GM18508 (cell line): Measurements from ENCODE around the gene SETSIP.
"Not testable (repeated sequence)": the region's sequence is repeated elsewhere in the genome, so short reads cannot be mapped to it uniquely, and the experiment has no call there.

ENCODE experiments used
- ATAC-seq: cut with Tn5 transposase; IDR thresholded peaks from one replicate; pipeline ENCODE4 v1.9.1; 2021; ENCODE audit warnings: moderate number of reproducible peaks; ENCODE audit not compliant: insufficient read depth, unreplicated experiment

Gene SETSIP

GRCh38 chr1:92066321-92066720 is 8.9 kb downstream of the SETSIP start:
- ATAC-seq, result no peak

GRCh38 chr1:92065042-92065441 is 10.2 kb downstream of the SETSIP start:
- no peak for ATAC-seq

- ATAC-seq, result no peak
Measured at GRCh38 chr1:92051948-92052347, 23.3 kb downstream of the SETSIP start.

GRCh38 chr1:92045766-92046495 is 29.3 kb downstream of the SETSIP start:
- no peak for ATAC-seq

GRCh38 chr1:92043621-92044020 is 31.6 kb downstream of the SETSIP start:
- ATAC-seq, result no peak

DNA sequence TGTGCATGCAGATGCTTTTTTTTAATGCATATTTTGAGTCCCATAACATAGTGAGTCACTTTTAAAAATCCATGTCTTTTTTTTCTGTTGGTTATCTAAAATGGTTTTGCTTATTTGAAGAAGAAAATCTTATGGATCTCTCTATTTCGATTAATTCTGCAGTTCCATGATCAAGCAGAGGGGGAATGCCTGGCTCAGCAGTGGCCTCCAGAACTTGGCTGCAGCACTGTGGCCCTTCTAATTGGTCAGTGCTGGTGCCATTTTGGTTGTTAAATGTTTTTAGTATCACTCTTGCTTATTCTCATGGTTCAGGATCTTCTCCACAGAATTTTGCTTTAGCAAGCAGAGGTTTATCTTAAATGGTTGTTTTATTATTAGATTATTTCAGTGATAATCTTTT is 34.2 kb downstream of the SETSIP start:
- ATAC-seq, result no peak

- ATAC-seq, result no peak
Measured at GRCh38 chr1:92038695-92039346, 36.4 kb downstream of the SETSIP start.

DNA sequence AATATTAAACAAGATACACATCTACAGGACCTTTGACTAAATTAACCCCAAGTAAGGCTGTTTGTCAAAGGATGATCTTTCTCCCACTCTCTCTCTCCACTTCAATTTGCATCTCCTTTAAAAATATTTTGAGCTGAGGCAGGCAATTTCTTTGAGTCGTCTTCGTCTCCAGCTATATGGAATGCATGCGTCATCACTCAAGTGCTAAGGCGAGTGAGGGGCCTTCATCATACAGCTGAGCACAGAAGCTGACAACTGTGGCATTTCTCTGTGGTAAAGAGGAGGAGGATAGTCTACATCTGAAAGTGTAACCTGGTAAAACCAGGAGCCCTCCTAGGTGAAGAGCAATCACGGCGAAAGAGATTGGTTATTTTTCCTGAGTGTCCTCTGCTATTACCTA is 37.8 kb downstream of the SETSIP start:
- no peak for ATAC-seq

DNA sequence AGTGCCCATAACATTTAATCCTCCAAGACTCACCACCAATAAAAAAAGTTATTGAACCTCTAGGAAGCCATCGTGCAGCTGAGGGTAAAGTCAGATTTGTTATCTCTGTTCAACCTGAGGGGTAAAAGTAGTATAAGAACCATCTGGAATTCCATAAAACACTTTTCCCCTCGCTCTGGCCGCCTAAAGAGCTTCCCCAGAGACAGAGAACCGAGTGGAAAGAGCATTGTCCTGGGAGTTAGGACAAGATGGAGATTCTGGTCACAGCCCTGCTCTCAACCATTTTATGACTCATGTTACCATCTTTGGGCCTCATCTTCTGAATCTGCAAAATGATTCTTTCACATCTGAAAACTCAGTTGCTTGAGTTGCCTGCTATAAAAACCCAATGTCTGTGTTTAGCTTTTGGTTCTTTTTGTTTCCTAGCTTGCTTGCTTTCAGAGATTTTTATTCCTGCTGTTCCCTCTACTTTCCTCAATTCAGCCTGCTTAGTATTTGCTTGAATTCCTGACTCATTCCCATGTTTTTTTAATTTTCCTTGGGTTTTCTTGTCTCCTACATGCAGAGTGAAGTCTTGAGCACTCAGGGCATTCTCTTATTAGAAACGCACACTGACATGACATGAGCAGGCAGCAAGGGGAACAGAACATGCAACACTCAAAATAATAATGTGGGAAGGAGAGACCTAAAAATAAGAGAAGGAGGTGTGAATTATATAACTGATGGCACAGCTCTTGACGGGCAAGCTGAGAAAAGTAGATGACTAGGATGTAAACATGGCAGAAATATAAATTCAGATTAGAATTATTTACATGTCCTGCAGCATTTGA is 43.7 kb downstream of the SETSIP start:
- no peak for ATAC-seq

DNA sequence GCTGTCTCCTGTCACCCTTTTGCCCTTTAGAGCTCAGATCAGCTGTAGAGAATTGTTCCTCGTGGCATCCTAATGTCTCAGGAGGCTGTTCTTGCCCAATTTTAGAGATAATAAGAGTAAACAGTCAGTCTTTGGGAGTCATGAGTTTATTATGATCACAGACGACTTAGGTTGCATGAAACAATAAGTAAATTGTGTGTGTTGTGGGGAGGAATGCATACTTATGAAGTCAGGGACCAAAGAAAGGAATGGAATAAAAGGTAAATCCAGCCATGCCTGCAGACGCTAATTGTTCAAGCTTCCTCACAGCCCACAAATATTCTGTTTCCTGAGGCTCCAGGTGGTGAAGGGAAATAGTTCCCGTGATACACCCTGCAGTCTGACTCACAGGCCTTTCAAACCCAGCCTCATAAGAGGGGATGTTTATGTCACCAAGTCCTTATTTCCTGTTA is 44.5 kb downstream of the SETSIP start:
- no peak for ATAC-seq

DNA sequence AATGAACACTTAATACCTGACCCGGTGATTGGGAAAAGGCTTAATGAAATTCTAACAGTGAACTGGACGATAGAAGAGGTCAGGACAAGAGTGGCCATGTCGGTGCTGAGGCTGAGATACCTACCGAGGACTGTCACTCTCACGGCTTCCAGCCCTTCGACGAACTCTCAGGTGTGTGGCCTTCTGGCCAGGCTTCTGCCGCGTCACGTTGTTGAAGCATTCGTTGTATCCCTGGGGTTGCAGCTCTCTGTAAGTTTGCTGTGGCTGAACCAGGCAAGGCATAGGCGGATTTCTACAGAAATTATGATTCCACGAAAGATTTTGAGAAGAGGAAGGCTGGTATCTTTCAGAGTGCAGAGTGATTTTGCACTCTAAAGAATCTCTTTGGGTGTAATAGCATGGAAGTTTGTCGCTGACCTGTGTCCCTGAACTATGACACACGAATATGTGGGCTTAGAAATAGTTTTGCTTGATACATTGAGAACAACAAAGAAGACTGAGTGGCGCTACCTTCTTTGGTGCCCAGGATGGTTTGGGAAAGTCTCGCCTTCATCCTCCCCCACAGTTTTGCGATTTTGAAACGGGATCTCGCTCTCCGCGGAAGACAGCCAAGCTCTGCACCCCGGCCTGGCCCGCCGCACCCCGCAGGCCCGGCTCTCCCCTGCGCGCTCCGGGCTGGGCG is 45.8 kb downstream of the SETSIP start:
- no peak for ATAC-seq

GRCh38 chr1:92026806-92027205 is 48.4 kb downstream of the SETSIP start:
- no peak for ATAC-seq

- ATAC-seq, result not testable (repeated sequence)
Measured at GRCh38 chr1:92026042-92026441, 49.2 kb downstream of the SETSIP start.
